Stimulated activated CD8-positive, alpha-beta memory T cell treated with anti-CD3 and anti-CD28 coated beads, Interleukin-2, amount 100 ng/mL, for 1 hour (primary cell): ENCODE measurements around the gene SCUBE1.

Experiments used
- DNase-seq, 2 donors: peaks; one replicate each; pipeline ENCODE4 v3.0.0-alpha.2; 2020; ENCODE audit warnings: low read depth in 2 of 2

SCUBE1 gene

DNA sequence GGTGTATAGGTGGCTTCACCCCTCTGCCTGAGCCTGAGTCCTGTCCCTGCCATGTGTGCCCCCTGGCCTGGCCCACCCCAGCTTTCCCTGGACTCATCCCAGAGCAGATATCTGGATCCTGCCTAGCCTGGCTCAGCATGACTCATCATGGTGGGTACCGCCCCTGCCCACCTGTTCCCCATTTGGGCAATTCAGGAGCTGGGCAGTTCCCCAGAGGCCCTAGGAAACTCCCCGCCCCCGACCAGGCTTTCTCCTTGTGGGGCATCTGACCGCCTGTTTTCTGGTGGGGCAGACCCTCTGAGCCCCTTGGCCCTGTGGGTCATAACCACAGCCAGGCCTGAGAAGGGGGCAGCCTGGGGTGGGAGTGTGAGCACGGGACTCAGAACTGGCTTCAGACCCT lies 187.4 kb downstream of the SCUBE1 start:
- no peak for DNase-seq

DNA sequence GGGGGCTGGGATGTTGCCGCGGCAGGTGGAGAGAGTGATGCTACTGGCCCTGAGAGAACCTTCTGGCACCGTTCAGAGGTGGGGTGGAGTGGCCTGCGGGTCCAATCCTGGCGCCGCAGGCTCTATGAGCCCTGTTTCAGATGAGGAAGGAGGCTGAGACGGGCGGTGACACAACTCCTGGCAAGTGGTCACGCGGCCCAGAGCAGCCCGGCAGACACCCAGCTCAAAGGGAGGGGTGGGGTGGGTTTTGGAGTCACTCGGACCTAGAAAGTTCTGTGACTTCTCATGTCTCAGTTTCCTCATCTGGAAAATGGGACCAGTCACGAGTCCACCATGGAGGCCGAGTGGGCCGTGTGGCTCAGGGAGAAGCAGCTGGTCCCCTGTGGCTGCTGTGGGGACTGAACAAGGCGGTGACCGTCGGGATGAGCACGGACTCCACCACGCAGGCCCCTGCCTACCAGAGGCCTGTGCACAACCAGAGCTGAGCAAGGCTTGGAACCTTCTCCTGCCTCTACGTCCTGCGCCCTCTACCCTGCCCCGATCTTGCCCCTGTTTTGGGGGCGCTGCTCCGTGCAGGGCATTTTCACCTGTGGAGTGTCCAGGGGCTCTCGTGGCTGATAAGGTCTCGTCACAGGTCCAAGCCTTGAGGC lies 188.2 kb downstream of the SCUBE1 start:
- no peak for DNase-seq

DNA sequence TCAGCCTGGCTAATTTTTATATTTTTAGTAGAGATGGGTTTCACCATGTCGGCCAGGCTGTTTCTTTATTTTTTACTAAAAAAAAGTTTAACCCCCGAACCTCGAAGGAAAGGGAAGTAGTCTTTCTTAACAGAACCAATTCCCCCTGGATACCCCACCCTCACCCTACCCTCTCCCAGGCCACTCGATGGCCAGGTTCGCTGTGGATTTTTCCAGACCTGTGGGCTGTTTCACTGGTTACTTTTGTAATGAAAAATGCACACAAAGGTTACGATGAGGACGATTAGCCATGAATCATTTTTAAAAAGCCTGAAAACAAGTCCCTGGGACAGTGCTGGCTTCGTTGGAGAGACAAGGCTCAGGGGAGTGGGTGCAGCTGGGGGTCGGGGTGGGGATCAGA lies 189.3 kb downstream of the SCUBE1 start:
- no peak for DNase-seq

DNA sequence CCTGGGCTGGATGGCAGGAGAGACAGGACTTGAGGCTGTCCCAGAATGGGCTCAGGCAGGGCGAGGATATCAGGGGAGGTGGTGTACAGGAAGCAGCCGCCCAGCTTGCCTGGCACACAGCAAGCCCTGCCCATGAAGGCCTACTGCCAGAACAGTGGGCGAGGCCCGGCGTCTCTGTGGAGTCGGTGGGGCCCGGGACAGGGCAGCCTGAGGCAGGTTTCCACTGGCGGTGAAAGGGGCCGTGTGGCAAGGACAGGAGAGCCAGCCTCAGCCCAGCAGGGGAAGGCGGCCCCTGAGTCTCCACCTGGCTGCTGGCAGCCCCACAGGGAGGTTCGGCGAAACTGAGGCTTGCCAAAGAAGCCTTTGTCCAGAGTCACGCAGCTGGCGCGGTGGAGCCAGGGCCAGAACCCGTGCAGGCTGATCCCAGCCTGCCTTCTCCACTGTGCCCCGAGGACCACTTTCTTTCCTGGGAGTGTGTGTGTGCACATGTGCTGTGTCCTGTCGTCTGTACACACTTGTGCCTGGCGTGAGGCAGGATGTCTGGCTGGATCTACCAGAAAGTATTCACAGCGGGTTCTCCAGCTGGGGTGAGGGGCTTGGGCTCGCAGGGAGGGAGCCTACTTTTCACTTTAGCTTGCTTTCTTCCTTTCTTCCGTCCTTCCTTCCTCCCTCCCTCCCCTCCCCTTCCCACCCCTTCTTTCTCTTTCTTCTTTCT lies 190.7 kb downstream of the SCUBE1 start:
- peak; percentile 16 to 35 for DNase-seq

DNA sequence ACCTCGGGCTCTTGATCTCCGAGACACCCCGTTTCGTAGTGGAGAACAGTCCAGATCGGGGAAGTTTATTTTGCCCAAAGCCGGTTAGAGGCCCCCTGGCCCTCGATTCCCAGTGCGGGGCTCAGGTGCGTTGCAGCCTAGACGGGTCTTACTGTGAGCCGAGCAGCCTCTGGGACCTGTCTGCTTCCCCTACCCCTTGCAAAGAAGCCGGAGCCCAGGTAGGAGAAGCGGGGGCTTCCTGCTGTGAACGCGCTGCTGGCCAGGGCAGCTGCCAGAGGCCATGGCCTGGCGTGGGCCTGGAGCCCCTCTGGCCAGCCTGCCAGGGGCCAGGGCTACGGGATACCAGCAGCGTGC lies 191.2 kb downstream of the SCUBE1 start:
- no peak for DNase-seq

DNA sequence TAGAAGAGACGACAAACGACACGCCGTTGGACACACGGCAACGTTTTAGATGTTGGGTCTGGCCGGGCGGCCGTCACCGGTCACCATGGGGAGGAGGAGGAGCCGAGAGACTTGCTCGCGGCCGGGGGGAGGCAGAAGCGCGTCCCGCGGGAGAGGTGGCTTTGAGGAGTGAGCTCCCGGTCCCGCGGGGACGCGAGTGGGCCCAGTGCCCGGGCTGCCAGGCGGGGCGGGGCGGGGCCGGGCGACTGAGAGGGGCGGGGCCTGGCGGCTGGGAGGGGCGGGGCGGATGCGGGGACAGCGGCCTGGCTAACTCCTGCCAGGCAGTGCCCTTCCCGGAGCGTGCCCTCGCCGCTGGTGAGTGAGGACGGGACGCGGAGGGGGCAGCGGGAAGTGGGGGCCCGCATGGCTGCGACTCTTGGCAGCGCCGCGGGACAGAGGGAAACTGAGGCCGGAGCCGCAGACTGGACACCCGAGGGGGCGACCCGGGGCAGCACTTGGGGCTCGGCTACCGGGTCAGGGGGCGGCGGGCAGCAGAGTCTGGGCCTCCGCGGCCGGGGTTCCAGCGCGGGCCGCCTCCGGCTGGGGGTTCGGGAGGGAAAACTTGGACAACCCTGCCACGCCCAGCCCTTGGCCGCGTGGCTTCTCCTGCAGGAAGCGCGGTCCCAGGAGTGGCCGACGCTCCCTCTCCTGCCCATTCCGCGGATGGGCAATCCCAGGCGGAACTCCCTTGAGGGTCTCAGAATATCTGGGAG lies 191.7 kb downstream of the SCUBE1 start, which contains the start of gene TSPO:
TSS of gene TSPO (plus strand) at position 309 of the 752 bp plus-strand sequence. CDS start 7,680 bp downstream, outside the sequence.
- DNase-seq: peak; percentile 31 to 46

DNA sequence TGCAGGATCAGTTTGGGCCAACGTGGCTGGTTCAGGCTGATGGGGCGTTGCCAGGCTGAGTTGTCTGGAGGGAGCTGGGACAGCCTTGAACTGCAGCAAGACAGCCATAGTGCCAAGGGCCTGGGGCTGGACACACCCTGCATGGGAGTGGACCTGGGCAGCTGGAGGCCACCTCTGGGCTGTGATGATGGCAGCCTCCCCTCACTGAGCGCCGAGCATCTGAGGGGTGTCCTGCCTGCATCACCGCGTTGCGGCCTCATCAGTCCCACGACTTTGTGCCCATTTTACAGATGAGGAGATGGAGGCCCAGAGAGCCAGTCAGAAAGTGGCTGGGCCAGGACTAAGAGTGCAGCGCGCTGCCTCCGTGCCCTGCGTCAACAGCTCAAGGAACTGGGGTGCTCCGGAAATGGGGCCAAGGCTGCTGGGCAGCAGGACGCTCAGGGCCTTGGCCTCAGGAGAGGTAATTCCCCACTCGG lies 192.4 kb downstream of the SCUBE1 start:
- no peak for DNase-seq

DNA sequence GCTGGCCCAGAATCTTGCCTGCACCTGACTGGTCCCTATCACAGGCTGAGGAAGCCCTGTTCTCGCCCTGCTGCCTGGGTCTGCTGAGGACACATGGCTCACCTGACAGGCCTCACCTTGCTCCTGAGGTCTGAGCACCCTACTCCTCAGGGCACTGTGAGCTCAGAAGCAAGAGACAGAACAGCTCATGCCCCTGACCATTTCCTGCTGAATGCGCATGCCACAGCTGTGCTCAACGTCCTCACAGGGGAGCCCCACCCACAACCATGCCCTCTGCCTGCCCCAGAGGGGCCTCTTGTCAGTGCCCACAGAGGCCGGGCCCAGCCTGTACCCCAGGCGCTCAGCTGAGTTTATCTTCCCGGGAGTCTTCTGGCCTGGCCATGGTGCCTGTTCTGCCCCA lies 194.6 kb downstream of the SCUBE1 start:
- DNase-seq: no peak

DNA sequence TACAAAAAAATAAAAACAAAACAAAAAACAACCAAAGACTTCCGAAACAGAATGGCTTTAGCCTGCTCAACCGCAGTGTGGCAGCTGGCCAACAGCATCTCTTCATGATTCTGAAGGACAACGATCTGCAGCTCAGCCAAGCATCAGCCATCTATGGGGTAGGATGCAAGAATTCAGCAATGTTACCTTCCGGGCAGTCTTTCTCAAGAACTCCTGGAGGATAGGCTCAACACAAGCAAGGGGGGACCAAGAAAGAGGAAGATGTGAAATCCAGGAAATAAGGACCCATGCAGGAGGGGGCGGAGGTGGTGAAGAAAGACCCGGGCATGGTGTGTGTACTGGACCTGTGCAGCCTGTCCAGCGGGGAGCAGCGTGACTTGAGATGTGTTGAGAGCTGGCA lies 195.4 kb downstream of the SCUBE1 start:
- DNase-seq: no peak
